Inflammatory macrophage treated with lipopolysaccharide for 1 hour (primary cell): Measurements from ENCODE around the gene TMED9.
A peak's percentile ranks its signal among the peaks of the same experiment; 100 is the strongest.
"Not testable (repeated sequence)": the region's sequence is repeated elsewhere in the genome, so short reads cannot be mapped to it uniquely, and the experiment has no call there.

ENCODE experiments used
- DNase-seq, 2 donors: peaks; one replicate each; pipeline ENCODE4 v3.0.0-alpha.2; 2020 to 2022

TMED9 gene

GRCh38 chr5:177607115-177607451 lies 15.1 kb downstream of the TMED9 start:
- no peak for DNase-seq

- peak; percentile 39 to 68 for DNase-seq
These were observed 15.6 kb downstream of the TMED9 start for GRCh38 chr5:177607452-177608192.

- DNase-seq = no peak
These were observed 16.5 kb downstream of the TMED9 start for GRCh38 chr5:177608243-177609075.

- DNase-seq = no peak
These were observed 17.4 kb downstream of the TMED9 start for GRCh38 chr5:177609076-177610059.

- DNase-seq = no peak
These were observed 18.2 kb downstream of the TMED9 start for GRCh38 chr5:177610131-177610769.

GRCh38 chr5:177610770-177611445 lies 18.9 kb downstream of the TMED9 start:
- no peak for DNase-seq

- DNase-seq = no peak
These were observed 19.6 kb downstream of the TMED9 start for GRCh38 chr5:177611446-177612214.

- no peak for DNase-seq
These were observed 20.2 kb downstream of the TMED9 start for GRCh38 chr5:177612215-177612673.

- no peak for DNase-seq
These were observed 28.6 kb downstream of the TMED9 start for GRCh38 chr5:177620560-177620959.

GRCh38 chr5:177624172-177624571 lies 32.2 kb downstream of the TMED9 start:
- not testable (repeated sequence) for DNase-seq

GRCh38 chr5:177630186-177630585 lies 38.2 kb downstream of the TMED9 start:
- DNase-seq = not testable (repeated sequence)

GRCh38 chr5:177634912-177635311 lies 42.9 kb downstream of the TMED9 start:
- DNase-seq = not testable (repeated sequence)

GRCh38 chr5:177645462-177645861 lies 53.5 kb downstream of the TMED9 start:
- DNase-seq = not testable (repeated sequence)
